HG03108 (cell line): ENCODE data around the gene RBM12.
A peak's percentile ranks its signal among the peaks of the same experiment; 100 is the strongest.

Experiments used
- ATAC-seq: cut with Tn5 transposase; IDR thresholded peaks from one replicate; pipeline ENCODE4 v1.9.1; 2021; ENCODE audit warnings: moderate library complexity; ENCODE audit not compliant: unreplicated experiment

RBM12 gene

DNA sequence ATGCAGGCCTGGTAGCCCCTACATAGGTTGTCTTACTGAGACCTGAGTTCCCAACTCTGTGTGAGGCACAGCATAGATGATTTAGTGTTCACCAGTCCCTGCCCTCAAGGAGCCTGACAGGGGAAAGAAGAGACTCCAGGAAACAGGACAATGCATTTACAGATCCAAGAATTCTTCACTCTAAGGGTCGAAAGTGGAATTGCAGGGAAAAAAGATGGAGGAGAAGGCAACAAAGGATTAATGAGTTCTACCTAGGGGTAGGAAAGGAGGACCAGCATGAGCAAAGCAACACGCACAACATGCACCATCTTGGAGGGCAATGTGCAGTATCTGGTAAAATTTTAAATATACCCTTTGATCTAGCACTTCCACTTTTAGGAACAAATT, 43.1 kb downstream of the RBM12 start:
- no peak for ATAC-seq

DNA sequence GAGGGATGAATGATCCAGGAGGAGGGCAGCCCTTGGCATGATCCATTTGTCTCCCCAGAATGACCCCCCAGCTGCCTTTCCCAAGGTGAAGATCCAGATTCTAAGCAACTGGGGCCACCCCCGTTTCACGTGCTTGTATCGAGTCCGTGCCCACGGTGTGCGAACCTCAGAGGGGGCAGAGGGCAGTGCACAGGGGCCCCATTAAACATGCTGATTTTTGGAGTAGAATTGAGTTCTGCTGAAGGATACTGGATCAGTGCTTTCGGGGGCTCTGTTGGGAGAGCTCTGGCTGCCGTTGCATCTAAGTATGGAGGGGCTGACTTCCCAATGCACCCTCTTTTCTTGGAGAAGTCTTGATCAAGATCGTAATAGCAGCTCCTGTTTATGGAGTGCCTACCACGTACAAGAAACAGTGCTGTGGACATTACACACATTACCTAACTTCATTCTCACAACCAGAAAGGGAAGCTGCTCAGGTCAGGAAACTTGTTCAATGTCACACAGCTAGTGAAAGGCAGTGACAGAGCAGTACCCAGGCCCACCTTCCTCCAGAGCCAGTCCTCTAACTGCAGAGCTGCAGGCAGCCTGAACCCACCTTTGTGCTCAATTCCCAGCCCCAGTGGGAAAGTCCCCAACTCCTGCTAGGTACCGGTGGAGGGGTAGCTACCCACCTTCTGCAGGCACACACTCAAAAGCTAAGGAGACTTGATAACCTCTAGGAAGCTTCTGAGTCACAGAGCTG, 43.7 kb downstream of the RBM12 start:
- no peak for ATAC-seq

GRCh38 chr20:35619196-35620095, 45.3 kb downstream of the RBM12 start:
- ATAC-seq, result peak; percentile 33

DNA sequence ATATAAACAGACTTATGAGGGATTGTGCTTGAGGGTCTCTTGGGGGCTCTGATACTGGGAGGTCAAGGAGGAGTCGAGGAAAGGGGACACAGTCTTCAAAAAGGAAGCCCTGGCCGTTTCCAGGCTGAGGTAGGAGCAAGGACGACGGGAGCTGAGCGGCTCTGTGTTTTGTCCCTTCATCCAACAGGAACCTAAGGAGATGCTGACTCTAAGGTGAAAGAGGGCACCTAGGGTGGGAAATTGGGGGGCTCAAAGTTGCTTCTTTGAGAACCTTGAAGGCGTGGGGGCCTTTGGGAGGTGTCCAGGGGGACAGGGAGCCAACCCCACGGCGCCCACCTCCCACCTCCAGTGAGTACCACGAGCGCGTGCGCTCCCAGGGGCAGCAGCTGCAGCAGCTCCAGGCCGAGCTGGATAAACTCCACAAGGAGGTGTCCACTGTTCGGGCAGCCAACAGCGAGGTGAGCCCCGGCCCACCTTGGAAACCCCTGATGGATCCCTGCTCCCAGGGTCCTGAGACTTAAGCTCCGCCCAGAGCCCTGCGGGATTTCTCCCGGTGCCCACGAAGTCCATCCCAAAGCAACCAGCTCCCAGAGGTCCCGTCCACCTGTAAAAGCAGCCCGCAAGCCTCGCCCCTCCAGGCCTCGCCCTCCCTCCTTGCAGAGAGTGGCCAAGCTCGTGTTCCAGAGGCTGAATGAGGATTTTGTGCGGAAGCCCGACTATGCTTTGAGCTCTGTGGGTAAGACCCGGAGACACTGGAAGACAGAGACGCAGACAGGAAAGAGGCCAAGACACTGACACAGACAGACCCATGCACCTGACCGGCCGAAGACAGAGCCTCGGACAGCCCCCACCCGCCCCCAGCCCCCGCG, 46.2 kb downstream of the RBM12 start:
- no peak for ATAC-seq

- ATAC-seq, result no peak
Measured at GRCh38 chr20:35617397-35618262, 47.1 kb downstream of the RBM12 start.

DNA sequence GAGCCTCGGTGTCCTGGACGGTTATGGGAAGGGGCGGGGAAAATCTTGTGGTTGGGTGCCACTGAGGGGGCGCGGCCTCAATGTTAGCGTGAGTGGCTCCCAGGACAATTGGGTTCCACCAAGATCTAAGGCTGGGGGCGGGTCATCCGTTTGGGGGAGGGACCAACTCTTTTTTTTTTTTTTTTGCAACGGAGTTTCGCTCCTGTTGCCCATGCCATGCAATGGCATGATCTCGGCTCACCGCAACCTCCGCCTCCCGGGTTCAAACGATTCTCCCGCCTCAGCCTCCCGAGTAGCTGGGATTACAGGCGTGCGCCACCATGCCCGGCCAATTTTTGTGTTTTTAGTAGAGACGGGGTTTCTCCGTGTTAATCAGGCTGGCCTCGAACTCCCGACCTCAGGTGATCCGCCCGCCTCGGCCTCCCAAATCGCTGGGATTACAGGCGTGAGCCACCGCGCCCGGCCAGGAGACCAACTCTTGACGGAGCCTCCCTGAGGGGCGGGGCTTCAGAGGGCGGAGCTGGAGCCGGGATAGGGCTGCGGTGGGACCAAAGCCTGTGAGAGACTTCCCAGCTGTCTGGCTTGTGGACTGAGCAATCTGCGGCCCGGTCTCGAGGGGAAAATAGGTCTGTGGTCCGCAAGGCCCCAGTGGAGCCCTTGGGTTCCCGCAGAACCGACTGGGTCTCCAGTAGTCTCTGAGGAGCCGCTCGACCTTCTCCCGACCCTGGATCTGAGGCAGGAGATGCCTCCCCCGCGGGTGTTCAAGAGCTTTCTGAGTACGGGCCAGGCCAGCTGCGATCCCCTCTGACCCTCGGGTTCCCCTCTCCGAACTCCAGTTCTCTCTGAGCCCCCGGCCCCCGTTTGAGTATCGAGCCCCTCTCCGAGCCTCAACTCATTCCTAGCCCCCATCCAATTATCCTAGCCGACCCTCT, 48.0 kb downstream of the RBM12 start:
- ATAC-seq, result peak; percentile 22

- ATAC-seq, result peak; percentile 77
Measured at GRCh38 chr20:35615667-35616464, 48.8 kb downstream of the RBM12 start, which contains the start of gene SPAG4. Gene SPAG4 (plus strand): TSS chr20:35615829. CDS start chr20:35616004, 175 bp downstream.

DNA sequence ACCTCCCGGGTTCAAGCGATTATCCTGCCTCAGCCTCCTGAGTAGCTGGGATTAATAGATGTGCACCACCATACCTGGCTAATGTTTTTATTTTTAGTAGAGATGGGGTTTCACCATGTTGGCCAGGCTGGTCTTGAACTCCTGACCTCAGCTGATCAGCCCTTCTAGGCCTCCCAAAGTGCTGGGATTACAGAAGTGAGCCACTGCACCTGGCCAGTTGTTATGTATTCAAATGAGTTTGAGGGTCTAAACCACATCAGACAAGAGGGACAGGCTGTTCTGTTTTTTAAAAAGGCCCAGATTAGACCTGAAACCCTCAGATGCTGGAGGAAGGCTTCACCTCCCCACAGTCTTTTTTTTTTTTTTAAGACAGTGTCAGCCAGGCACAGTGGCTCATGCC, 53.2 kb downstream of the RBM12 start:
- ATAC-seq, result no peak

- no peak for ATAC-seq
Measured at GRCh38 chr20:35610833-35611427, 53.8 kb downstream of the RBM12 start.

DNA sequence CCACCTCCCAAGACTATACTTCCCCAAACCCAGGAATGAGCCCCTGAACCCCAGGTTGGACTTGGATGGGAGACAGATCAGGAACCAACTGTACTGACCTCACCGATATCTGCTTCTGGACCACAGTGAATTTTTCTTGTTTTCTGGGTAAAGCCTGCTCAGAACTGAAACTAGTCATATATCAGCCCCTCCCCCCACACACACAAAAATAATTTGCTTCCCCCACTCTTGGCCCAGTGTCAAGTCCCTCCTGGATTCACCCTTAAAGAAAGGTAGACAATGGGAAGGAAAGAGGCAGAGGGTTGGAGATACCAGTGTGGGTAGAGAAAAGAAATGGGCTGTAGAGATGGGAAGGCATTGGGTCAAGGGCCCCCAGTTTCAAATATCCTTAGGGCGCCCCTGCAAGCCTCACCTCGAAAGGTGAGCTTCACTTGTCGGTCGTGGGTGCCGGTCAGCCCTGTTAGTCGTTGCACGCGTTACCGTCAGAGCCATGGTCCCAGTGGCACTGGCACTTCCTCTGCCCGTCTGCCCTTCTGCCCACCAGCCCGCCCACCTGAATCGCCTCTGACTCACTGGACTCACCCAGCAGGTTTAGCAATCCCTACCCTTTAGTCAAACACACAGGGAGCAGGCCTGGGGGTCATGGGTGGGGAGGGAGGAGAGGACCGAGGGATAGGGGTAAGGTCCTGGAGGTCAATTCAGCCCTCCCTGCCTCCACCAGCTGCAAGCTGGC, 57.5 kb downstream of the RBM12 start:
- no peak for ATAC-seq

GRCh38 chr20:35606127-35606526, 58.6 kb downstream of the RBM12 start:
- ATAC-seq, result no peak

DNA sequence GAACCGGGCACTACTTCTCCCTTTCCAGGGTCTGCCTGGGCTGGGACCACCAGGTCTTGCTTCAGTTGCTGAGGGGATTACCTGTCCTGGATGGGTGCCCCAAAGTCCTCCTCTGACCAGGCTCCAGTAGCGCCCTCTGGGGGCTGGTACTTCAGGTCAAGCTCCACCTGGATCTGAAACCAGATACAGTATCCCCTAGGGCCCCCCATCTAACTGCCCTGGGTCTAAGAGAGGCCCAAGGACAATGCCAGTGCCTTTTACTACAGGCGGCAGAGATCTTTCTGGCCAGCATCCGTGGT, 60.3 kb downstream of the RBM12 start:
- no peak for ATAC-seq

DNA sequence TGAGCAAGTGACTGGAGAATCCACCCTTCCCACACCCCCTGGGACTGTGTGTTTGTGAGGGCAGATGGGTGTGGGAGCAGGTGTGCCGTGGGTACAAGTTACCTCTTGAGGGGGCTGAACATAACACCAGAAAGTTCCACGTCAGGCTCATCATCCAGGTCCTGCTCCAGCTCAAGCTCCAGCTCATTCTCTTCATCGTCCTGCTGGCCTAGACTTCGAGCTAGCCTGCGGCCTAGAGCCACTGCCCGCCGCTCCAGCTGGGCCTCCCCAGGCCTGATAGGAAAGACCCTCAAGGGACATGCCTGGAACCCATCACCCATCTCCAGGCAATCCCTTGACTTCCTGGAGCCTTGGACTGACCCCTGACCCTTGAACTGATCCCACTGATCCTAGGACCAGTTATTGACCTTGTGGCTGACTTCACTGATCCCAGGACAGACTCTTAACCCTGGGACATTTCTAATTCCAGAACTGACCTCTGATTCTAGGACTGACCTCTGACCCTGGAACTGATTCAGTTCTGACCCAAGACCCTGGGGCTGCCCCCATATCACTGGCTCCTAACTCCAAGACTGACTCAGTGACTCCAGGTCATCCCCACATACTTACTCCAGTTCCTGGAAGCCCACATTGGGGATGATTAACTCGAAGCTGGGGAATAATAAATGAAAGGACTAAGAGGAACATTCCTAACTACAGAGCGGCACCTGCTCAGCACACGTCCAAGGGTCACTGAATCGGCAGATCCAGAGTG, 60.8 kb downstream of the RBM12 start:
- ATAC-seq, result no peak

- ATAC-seq, result no peak
Measured at GRCh38 chr20:35602851-35603495, 61.7 kb downstream of the RBM12 start.

DNA sequence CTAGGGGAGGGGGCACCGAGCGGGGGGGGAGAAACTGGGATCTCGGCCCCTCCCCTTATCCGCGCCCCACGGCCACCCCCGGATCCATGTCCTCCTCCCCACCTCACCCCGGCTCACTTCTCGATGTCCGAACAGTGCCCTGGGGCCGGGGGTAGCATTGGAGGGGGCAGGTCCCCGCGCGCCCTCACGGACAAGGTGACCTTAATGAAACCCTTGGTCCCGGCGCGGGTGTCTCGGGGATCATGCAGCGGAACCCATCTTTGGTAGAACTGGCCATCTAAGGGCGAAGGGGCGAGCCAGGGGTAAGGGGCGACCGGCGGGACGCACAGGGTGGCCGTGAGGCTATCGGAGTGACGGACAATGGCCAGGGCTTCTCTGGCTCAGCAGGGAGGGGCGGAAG, 62.7 kb downstream of the RBM12 start:
- ATAC-seq, result no peak
